Stimulated activated CD4-positive, alpha-beta T cell treated with anti-CD3 and anti-CD28 coated beads, Interleukin-2, amount 100 ng/mL, for 24 hours (primary cell): ENCODE results near the gene CRMP1.

Experiments used
- DNase-seq, 2 donors: peaks; one replicate each; pipeline ENCODE4 v3.0.0-alpha.2; 2020

Gene CRMP1

GRCh38 chr4:5919044-5919443, 26.2 kb upstream of the CRMP1 start:
- no peak for DNase-seq

- no peak for DNase-seq
Measured at GRCh38 chr4:5918331-5918985, 25.6 kb upstream of the CRMP1 start.

- DNase-seq = no peak
Measured at GRCh38 chr4:5917672-5918071, 24.8 kb upstream of the CRMP1 start.

- DNase-seq = no peak
Measured at GRCh38 chr4:5916229-5916628, 23.3 kb upstream of the CRMP1 start.

- no peak for DNase-seq
Measured at GRCh38 chr4:5913454-5913853, 20.6 kb upstream of the CRMP1 start.

GRCh38 chr4:5912614-5913019, 19.7 kb upstream of the CRMP1 start:
- no peak for DNase-seq

GRCh38 chr4:5908876-5909427, 16.1 kb upstream of the CRMP1 start:
- DNase-seq = no peak

- DNase-seq = no peak
Measured at GRCh38 chr4:5906191-5906590, 13.3 kb upstream of the CRMP1 start.

GRCh38 chr4:5905714-5906113, 12.8 kb upstream of the CRMP1 start:
- DNase-seq = no peak

- no peak for DNase-seq
Measured at GRCh38 chr4:5900844-5901243, 8.0 kb upstream of the CRMP1 start.

- no peak for DNase-seq
Measured at GRCh38 chr4:5899881-5900280, 7.0 kb upstream of the CRMP1 start.

- no peak for DNase-seq
Measured at GRCh38 chr4:5899396-5899795, 6.5 kb upstream of the CRMP1 start.

- DNase-seq = no peak
Measured at GRCh38 chr4:5897674-5898073, 4.8 kb upstream of the CRMP1 start.

GRCh38 chr4:5895287-5895686, 2.4 kb upstream of the CRMP1 start:
- no peak for DNase-seq

GRCh38 chr4:5894266-5894665, 1.4 kb upstream of the CRMP1 start:
- no peak for DNase-seq

- no peak for DNase-seq
Measured at GRCh38 chr4:5893591-5893990, 705 bp upstream of the CRMP1 start.

- DNase-seq = no peak
Measured at GRCh38 chr4:5892323-5893003, 423 bp downstream of the CRMP1 start.

- no peak for DNase-seq
Measured at GRCh38 chr4:5891563-5892322, 1.1 kb downstream of the CRMP1 start.

- no peak for DNase-seq
Measured at GRCh38 chr4:5890063-5890727, 2.7 kb downstream of the CRMP1 start.

- DNase-seq = no peak
Measured at GRCh38 chr4:5889002-5889696, 3.7 kb downstream of the CRMP1 start.

GRCh38 chr4:5888222-5889001, 4.5 kb downstream of the CRMP1 start:
- no peak for DNase-seq
